NCI-H82 (cell line): ENCODE data around the gene ENHO.
A peak's percentile ranks its signal among the peaks of the same experiment; 100 is the strongest.
"Not testable (repeated sequence)": the region's sequence is repeated elsewhere in the genome, so short reads cannot be mapped to it uniquely, and the experiment has no call there.

Source experiments
- DNase-seq: peaks from one replicate; lab custom pipeline; 2025; lab: John Stamatoyannopoulos, UW

Gene ENHO

GRCh38 chr9:34555500-34555899, 32.7 kb upstream of the ENHO start:
- DNase-seq: no peak

GRCh38 chr9:34555002-34555348, 32.2 kb upstream of the ENHO start:
- peak; percentile 68 for DNase-seq

GRCh38 chr9:34554211-34555001, 31.6 kb upstream of the ENHO start:
- DNase-seq: peak; percentile 81

- DNase-seq: no peak
Observed at GRCh38 chr9:34553511-34554021, 30.8 kb upstream of the ENHO start.

- DNase-seq: no peak
Observed at GRCh38 chr9:34552986-34553385, 30.2 kb upstream of the ENHO start.

- DNase-seq: no peak
Observed at GRCh38 chr9:34552606-34552981, 29.8 kb upstream of the ENHO start.

GRCh38 chr9:34551751-34552605, 29.2 kb upstream of the ENHO start:
- no peak for DNase-seq

- no peak for DNase-seq
Observed at GRCh38 chr9:34550681-34551270, 28.0 kb upstream of the ENHO start.

- DNase-seq: no peak
Observed at GRCh38 chr9:34550016-34550680, 27.4 kb upstream of the ENHO start.

GRCh38 chr9:34549407-34549732, 26.6 kb upstream of the ENHO start:
- no peak for DNase-seq

GRCh38 chr9:34547960-34548611, 25.3 kb upstream of the ENHO start:
- DNase-seq: peak; percentile 78

GRCh38 chr9:34546834-34547827, 24.3 kb upstream of the ENHO start:
- DNase-seq: peak; percentile 84

GRCh38 chr9:34546102-34546833, 23.5 kb upstream of the ENHO start:
- DNase-seq: no peak

- DNase-seq: no peak
Observed at GRCh38 chr9:34545497-34545896, 22.7 kb upstream of the ENHO start.

- DNase-seq: no peak
Observed at GRCh38 chr9:34544035-34544434, 21.2 kb upstream of the ENHO start.

- no peak for DNase-seq
Observed at GRCh38 chr9:34541540-34541939, 18.8 kb upstream of the ENHO start.

GRCh38 chr9:34540827-34541226, 18.0 kb upstream of the ENHO start:
- DNase-seq: no peak

- peak; percentile 21 for DNase-seq
Observed at GRCh38 chr9:34536685-34537084, 13.9 kb upstream of the ENHO start.

GRCh38 chr9:34532041-34532440, 9.3 kb upstream of the ENHO start:
- DNase-seq: not testable (repeated sequence)

GRCh38 chr9:34526026-34526425, 3.2 kb upstream of the ENHO start:
- peak; percentile 95 for DNase-seq
